ENCODE measurements around the gene PTPRB.

DNA sequence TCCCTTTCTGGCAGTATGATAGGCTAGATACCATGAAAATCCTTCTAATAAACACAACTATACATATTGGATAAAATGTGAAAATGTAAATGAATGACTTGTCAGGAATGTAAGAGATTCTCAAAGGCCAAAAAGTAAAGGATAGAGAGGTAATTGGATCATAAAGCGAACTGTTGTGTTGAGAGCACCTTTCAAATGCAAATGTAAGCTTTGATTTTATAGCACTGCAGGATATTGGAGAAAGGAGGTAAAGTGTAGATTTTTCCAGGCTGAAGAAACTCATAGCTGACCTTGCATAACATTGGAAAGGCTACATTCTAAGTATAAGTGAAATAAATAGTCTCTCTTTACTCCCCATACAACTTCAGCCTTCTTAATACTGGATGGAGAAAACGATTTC, 54.0 kb downstream of the PTPRB start:
- TF ChIP-seq, protein P1, sequence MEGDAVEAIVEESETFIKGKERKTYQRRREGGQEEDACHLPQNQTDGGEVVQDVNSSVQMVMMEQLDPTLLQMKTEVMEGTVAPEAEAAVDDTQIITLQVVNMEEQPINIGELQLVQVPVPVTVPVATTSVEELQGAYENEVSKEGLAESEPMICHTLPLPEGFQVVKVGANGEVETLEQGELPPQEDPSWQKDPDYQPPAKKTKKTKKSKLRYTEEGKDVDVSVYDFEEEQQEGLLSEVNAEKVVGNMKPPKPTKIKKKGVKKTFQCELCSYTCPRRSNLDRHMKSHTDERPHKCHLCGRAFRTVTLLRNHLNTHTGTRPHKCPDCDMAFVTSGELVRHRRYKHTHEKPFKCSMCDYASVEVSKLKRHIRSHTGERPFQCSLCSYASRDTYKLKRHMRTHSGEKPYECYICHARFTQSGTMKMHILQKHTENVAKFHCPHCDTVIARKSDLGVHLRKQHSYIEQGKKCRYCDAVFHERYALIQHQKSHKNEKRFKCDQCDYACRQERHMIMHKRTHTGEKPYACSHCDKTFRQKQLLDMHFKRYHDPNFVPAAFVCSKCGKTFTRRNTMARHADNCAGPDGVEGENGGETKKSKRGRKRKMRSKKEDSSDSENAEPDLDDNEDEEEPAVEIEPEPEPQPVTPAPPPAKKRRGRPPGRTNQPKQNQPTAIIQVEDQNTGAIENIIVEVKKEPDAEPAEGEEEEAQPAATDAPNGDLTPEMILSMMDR (IDR thresholded peaks at IDR 0.05; ENCODE audit: low read depth, low read length, poor library complexity, severe bottlenecking) = no peak
- no peak for TF ChIP-seq EZH2phosphoT487 (IDR thresholded peaks at IDR 0.05; ENCODE audit: borderline replicate concordance, low read length)

All from DOHH2 (cell line).